ENCODE results near the gene MUC12.

Gene MUC12

DNA sequence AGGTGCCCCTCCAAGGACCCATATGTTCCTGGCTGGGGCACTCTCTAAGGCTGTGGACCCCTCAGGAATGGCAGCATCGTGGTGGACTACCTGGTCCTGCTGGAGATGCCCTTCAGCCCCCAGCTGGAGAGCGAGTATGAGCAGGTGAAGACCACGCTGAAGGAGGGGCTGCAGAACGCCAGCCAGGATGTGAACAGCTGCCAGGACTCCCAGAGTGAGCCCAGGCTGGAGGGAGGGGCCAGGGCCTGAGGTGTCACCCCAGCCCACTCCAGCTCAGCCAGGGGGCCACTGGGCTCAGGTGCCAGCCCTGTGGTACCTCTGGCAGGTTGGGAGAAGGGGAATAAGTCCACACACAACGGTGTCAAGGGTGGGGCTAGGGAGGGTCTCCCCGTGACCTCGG, 4.7 kb upstream of the MUC12 start:
- TF ChIP-seq, protein P1, sequence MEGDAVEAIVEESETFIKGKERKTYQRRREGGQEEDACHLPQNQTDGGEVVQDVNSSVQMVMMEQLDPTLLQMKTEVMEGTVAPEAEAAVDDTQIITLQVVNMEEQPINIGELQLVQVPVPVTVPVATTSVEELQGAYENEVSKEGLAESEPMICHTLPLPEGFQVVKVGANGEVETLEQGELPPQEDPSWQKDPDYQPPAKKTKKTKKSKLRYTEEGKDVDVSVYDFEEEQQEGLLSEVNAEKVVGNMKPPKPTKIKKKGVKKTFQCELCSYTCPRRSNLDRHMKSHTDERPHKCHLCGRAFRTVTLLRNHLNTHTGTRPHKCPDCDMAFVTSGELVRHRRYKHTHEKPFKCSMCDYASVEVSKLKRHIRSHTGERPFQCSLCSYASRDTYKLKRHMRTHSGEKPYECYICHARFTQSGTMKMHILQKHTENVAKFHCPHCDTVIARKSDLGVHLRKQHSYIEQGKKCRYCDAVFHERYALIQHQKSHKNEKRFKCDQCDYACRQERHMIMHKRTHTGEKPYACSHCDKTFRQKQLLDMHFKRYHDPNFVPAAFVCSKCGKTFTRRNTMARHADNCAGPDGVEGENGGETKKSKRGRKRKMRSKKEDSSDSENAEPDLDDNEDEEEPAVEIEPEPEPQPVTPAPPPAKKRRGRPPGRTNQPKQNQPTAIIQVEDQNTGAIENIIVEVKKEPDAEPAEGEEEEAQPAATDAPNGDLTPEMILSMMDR (IDR thresholded peaks at IDR 0.05; ENCODE audit: low read depth, low read length): no peak
- Histone ChIP-seq H3K36me3 (no peaks in the 10 kb centered on the region), H3K4me3 (ENCODE audit: low read depth, low read length) (no peak overlapping the region), H3K9me3 (ENCODE audit: severe bottlenecking) (peaks cover 17% of the 10 kb centered on the region), H3K27ac (no peak overlapping the region), H3K27me3 (ENCODE audit: insufficient read depth, low read depth, severe bottlenecking) (peaks cover 90% of the 10 kb centered on the region)
- DNase-seq: no peak

DNA sequence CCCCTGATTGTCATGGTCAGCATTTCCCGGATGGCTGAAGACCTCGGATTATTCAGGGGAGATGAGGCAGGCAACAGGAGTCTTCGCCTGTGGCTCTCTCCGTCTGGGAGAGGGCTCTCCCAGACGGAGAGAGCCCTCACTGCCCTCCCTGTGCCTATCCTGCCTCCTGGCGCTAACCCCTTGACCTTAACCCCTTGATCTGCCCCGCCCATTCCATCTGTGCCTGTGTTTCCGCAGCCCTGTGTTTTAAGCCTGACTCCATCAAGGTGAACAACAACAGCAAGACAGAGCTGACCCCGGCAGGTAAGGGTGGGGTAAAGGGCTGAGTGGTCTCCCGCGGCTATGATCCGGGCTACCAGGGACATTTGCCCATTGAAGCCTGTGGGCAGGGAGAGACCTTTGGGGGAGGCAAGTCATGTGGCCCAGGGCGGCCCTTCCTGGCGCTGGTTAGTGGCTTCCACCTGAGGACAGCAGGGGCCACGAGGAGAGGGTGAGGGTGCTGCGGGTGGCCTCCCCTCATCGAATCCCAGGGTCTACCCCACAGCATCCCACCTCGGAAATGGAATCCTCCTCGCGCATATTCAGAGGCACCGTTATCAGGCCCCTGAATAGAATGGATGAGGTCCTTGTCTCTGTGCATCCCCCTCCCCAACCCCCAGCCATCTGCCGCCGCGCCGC, 4.2 kb upstream of the MUC12 start:
- H3K27ac ChIP-seq: no peak overlapping the region
- H3K36me3 ChIP-seq: no peaks in the 10 kb centered on the region
- TF ChIP-seq, protein P1 (IDR thresholded peaks at IDR 0.05; ENCODE audit: low read depth, low read length): no peak
- H3K9me3 ChIP-seq (ENCODE audit: severe bottlenecking): peaks cover 17% of the 10 kb centered on the region
- DNase-seq: no peak
- no peak overlapping the region for H3K4me3 ChIP-seq (ENCODE audit: low read depth, low read length)
- H3K27me3 ChIP-seq (ENCODE audit: insufficient read depth, low read depth, severe bottlenecking): peaks cover 90% of the 10 kb centered on the region

DNA sequence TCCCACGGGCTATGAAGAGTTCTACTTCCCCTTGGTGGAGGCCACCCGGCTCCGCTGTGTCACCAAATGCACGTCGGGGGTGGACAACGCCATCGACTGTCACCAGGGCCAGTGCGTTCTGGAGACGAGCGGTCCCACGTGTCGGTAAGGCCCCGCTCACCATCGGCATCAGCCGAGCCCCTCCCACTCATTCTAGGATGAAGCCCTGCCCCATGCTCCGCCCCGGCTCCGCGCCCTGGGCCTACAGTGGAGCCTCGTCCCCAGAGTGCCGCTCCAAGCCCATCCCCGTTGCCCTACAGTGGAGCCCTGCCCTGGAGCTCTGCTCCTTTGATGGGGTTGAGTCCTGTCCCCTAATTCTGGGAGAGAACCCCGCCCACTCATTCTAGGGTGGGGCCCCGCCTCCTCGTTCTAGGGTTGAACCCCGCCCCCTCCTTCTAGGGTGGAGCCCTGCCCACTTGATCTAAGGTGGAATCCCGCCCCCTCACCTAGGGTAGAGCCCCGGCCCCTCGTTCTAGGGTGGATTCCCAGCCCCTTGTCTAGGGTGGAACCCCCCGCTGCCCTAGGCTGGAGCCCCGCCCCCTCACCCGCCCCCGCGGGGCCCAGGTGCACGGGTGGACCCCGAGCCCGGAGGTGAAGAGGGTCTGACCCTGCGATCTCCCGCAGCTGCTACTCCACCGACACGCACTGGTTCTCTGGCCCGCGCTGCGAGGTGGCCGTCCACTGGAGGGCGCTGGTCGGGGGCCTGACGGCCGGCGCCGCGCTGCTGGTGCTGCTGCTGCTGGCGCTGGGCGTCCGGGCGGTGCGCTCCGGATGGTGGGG, 3.4 kb upstream of the MUC12 start:
- Histone ChIP-seq H3K27me3 (ENCODE audit: insufficient read depth, low read depth, severe bottlenecking) (peaks cover 87% of the 10 kb centered on the region), H3K9me3 (ENCODE audit: severe bottlenecking) (peaks cover 17% of the 10 kb centered on the region), H3K36me3 (no peaks in the 10 kb centered on the region), H3K27ac (no peak overlapping the region), H3K4me3 (ENCODE audit: low read depth, low read length) (peak overlapping the region; percentile 15)
- DNase-seq: peak; percentile 80
- TF ChIP-seq, protein P1 (IDR thresholded peaks at IDR 0.05; ENCODE audit: low read depth, low read length): peak; percentile 98

DNA sequence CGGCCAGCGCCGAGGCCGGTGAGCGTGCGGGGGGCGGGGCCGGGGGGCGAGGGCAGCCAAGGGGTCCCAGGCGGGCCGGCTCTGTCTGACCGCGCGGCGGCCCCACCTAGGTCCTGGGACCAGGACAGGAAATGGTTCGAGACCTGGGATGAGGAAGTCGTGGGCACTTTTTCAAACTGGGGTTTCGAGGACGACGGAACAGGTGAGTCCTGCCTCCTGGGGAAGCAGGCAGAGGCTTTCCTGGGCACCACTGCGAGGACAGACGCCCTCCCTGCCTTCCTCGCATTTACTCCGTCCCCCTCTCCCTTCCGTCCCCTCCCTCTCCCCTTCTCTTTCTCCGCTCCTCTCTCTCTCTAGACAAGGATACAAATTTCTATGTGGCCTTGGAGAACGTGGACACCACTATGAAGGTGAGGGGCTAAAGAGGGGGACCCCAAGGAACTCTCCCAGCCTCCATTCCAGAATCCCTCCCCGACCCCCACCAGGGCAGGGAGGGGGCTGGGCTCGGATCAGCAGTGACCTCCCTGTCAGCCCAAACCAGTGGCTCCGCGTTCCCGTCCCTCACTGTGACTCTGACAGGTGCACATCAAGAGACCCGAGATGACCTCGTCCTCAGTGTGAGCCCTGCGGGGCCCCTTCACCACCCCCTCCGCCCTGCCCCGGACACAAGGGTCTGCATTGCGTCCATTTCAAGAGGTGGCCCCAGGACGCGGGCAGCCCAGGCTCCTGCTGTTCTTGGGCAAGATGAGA, 2.6 kb upstream of the MUC12 start:
- TF ChIP-seq, protein P1 (IDR thresholded peaks at IDR 0.05; ENCODE audit: low read depth, low read length): no peak
- Histone ChIP-seq H3K4me3 (ENCODE audit: low read depth, low read length) (no peak overlapping the region), H3K27me3 (ENCODE audit: insufficient read depth, low read depth, severe bottlenecking) (peaks cover 84% of the 10 kb centered on the region), H3K27ac (no peak overlapping the region), H3K9me3 (ENCODE audit: severe bottlenecking) (peaks cover 17% of the 10 kb centered on the region), H3K36me3 (no peaks in the 10 kb centered on the region)
- DNase-seq: no peak

DNA sequence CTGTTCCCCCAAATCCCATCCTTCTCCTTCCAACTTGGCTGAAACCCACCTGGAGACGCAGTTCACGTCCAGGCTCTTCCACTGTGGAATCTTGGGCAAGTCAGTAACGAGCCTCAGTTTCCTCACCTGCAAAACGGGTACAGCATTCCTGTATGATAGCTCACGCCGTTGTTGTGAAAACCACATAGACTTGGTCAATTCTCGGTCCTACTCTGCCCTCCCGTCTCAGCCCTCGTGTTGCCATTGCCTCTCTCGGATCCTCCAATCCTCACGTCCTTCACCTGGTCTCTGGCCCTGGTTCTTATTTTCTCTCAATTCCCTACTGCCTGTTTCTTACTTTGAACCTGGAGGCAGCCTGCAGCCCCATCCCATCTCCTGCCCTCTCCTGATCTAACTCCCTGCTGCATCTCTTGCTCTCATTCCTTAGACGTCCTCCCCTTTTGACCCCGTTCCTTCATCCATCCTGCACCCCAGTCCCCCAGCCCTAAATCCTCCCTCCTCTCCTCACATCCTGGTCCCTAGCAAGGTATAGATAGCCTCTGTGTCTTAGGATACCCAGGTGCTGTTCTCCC, 2.0 kb upstream of the MUC12 start:
- Histone ChIP-seq H3K9me3 (ENCODE audit: severe bottlenecking) (peaks cover 17% of the 10 kb centered on the region), H3K36me3 (no peaks in the 10 kb centered on the region), H3K27me3 (ENCODE audit: insufficient read depth, low read depth, severe bottlenecking) (peaks cover 87% of the 10 kb centered on the region), H3K27ac (no peak overlapping the region), H3K4me3 (ENCODE audit: low read depth, low read length) (no peak overlapping the region)
- TF ChIP-seq, protein P1 (IDR thresholded peaks at IDR 0.05; ENCODE audit: low read depth, low read length): no peak
- no peak for DNase-seq
